ENCODE measurements around the gene STK11. TPM values are rescaled to one million over a fixed set of nuclear protein-coding genes. Genes with fewer than 3 reads are reported as not detected.

STK11 gene
- total RNA-seq, 1 donor from 2014 or later = 49.9 TPM

GRCh38 chr19:1264801-1265614, 59.4 kb downstream of the STK11 start:
- ATAC-seq (no peak), DNase-seq (ENCODE audit: missing footprints) (no peak)
- intact Hi-C loops (cut with DNase I) = no loop called here

- peak; percentile 6 for ATAC-seq
- intact Hi-C loops (cut with DNase I) = loop anchor here (1.0 to 2.0 kb wide), 2 partner anchors 16 to 49 kb away; no protein-coding TSS in a partner anchor
- no peak for DNase-seq (ENCODE audit: missing footprints)
These were observed 60.1 kb downstream of the STK11 start for GRCh38 chr19:1265615-1266128.

GRCh38 chr19:1266129-1266915, 60.7 kb downstream of the STK11 start:
- ATAC-seq = peak; percentile 55
- DNase-seq (ENCODE audit: missing footprints) = peak; percentile 96
- intact Hi-C loops (cut with DNase I) = loop anchor here (1.0 to 2.0 kb wide), 2 partner anchors 17 to 50 kb away; no protein-coding TSS in a partner anchor

GRCh38 chr19:1266916-1267476, 61.4 kb downstream of the STK11 start:
- intact Hi-C loops (cut with DNase I) = loop anchor here (1.0 to 2.0 kb wide), 3 partner anchors 18 to 50 kb away; no protein-coding TSS in a partner anchor
- peak; percentile 93 for DNase-seq (ENCODE audit: missing footprints)
- ATAC-seq = peak; percentile 29

GRCh38 chr19:1267477-1268225, 62.1 kb downstream of the STK11 start:
- no peak for DNase-seq (ENCODE audit: missing footprints)
- no peak for ATAC-seq
- intact Hi-C loops (cut with DNase I) = loop anchor here (1.0 to 2.0 kb wide), 2 partner anchors 23 to 51 kb away; no protein-coding TSS in a partner anchor

- ATAC-seq (no peak), DNase-seq (ENCODE audit: missing footprints) (no peak)
- intact Hi-C loops (cut with DNase I) = no loop called here
These were observed 62.9 kb downstream of the STK11 start for GRCh38 chr19:1268226-1269064.

- intact Hi-C loops (cut with DNase I) = no loop called here
- DNase-seq (ENCODE audit: missing footprints) (peak; percentile 100), ATAC-seq (peak; percentile 83)
These were observed 63.5 kb downstream of the STK11 start, which contains the start of gene CIRBP for GRCh38 chr19:1269065-1269477. CIRBP (plus strand) TSS chr19:1269332; CDS start chr19:1270934, 1,602 bp downstream.

- DNase-seq (ENCODE audit: missing footprints) (peak; percentile 93), ATAC-seq (peak; percentile 38)
- intact Hi-C loops (cut with DNase I) = no loop called here
These were observed 64.1 kb downstream of the STK11 start for GRCh38 chr19:1269478-1270212.

- intact Hi-C loops (cut with DNase I) = no loop called here
- ATAC-seq (no peak), DNase-seq (ENCODE audit: missing footprints) (no peak)
These were observed 64.8 kb downstream of the STK11 start for GRCh38 chr19:1270213-1270853.

GRCh38 chr19:1270854-1271527, 65.4 kb downstream of the STK11 start:
- DNase-seq (ENCODE audit: missing footprints) = no peak
- intact Hi-C loops (cut with DNase I) = no loop called here
- no peak for ATAC-seq

GRCh38 chr19:1271528-1272422, 66.2 kb downstream of the STK11 start:
- no peak for ATAC-seq
- intact Hi-C loops (cut with DNase I) = no loop called here
- DNase-seq (ENCODE audit: missing footprints) = no peak

- DNase-seq (ENCODE audit: missing footprints) = no peak
- intact Hi-C loops (cut with DNase I) = no loop called here
- no peak for ATAC-seq
These were observed 67.1 kb downstream of the STK11 start for GRCh38 chr19:1272423-1273262.

- intact Hi-C loops (cut with DNase I) = no loop called here
- no peak for ATAC-seq
- no peak for DNase-seq (ENCODE audit: missing footprints)
These were observed 67.9 kb downstream of the STK11 start for GRCh38 chr19:1273263-1274041.
